ENCODE data around the gene CWC22.
"Not testable (repeated sequence)": the region's sequence is repeated elsewhere in the genome, so short reads cannot be mapped to it uniquely, and the experiment has no call there.

CWC22 gene

GRCh38 chr2:180003073-180003472 lies 4.0 kb downstream of the CWC22 start:
- DNase-seq: no peak

GRCh38 chr2:180002198-180002770 lies 4.8 kb downstream of the CWC22 start:
- DNase-seq: no peak

- no peak for DNase-seq
Measured at GRCh38 chr2:180001726-180002125, 5.4 kb downstream of the CWC22 start.

- DNase-seq: no peak
Measured at GRCh38 chr2:180000434-180000833, 6.7 kb downstream of the CWC22 start.

GRCh38 chr2:179999000-179999399 lies 8.1 kb downstream of the CWC22 start:
- no peak for DNase-seq

GRCh38 chr2:179995741-179996515 lies 11.2 kb downstream of the CWC22 start:
- no peak for DNase-seq

GRCh38 chr2:179991344-179991743 lies 15.8 kb downstream of the CWC22 start:
- no peak for DNase-seq

- DNase-seq: no peak
Measured at GRCh38 chr2:179990676-179991317, 16.3 kb downstream of the CWC22 start.

- no peak for DNase-seq
Measured at GRCh38 chr2:179987916-179988315, 19.2 kb downstream of the CWC22 start.

- no peak for DNase-seq
Measured at GRCh38 chr2:179985163-179985820, 21.8 kb downstream of the CWC22 start.

- peak in 1 of 2 experiments; percentile 36 for DNase-seq
Measured at GRCh38 chr2:179983250-179983932, 23.7 kb downstream of the CWC22 start.

GRCh38 chr2:179981085-179981484 lies 26.0 kb downstream of the CWC22 start:
- DNase-seq: no peak

- no peak for DNase-seq
Measured at GRCh38 chr2:179974761-179975160, 32.3 kb downstream of the CWC22 start.

- no peak for DNase-seq
Measured at GRCh38 chr2:179966778-179967394, 40.2 kb downstream of the CWC22 start.

- no peak for DNase-seq
Measured at GRCh38 chr2:179965291-179966258, 41.5 kb downstream of the CWC22 start.

GRCh38 chr2:179963626-179964025 lies 43.5 kb downstream of the CWC22 start:
- DNase-seq: no peak

- DNase-seq: not testable (repeated sequence)
Measured at GRCh38 chr2:179958251-179958650, 48.8 kb downstream of the CWC22 start.

- no peak for DNase-seq
Measured at GRCh38 chr2:179954026-179954425, 53.1 kb downstream of the CWC22 start.

GRCh38 chr2:179953359-179953758 lies 53.7 kb downstream of the CWC22 start:
- DNase-seq: no peak

GRCh38 chr2:179952658-179953057 lies 54.4 kb downstream of the CWC22 start:
- DNase-seq: no peak

- DNase-seq: no peak
Measured at GRCh38 chr2:179951680-179952079, 55.4 kb downstream of the CWC22 start.
